Endothelial cell of umbilical vein (primary cell): ENCODE data around the gene NRARP. TPM values are rescaled to one million over a fixed set of nuclear protein-coding genes. Genes with fewer than 3 reads are reported as not detected.

Experiments used
- BruUV-seq: library from RNA; stranded (reverse); fragments of 400-500 nt; replicated peaks from 2 replicates; lab custom pipeline; 2021; lab: Mats Ljungman, UMichigan
- CTCF ChIA-PET: fragments of 300-600, 350-600 bp; sonication (Branson Sonifier 250); formaldehyde crosslinking; loops from one replicate; lab custom pipeline; 2021; ENCODE audit warnings: antibody characterized with exemption, inconsistent platforms; lab: Charles Lee
- POLR2A ChIA-PET: fragments of 300-600, 350-600 bp; sonication (Branson Sonifier 250); formaldehyde crosslinking; loops from one replicate; lab custom pipeline; 2021; ENCODE audit warnings: antibody characterized with exemption, inconsistent platforms; lab: Charles Lee
- DNase-seq: peaks from one replicate; pipeline ENCODE4 v3.0.0-alpha.2; 2011; ENCODE audit warnings: low read depth, low spot score
- FAIRE-seq: peaks from 2 replicates; lab custom pipeline; 2011; peaks lifted over from hg19 to GRCh38; lab: Jason Lieb, UNC
- H2AFZ ChIP-seq: 2 replicates; pipeline ENCODE4 v1.6.0; 2012; ENCODE audit warnings: low read depth, low read length, control low read depth, inconsistent platforms
- H3K27ac ChIP-seq: 2 replicates; pipeline ENCODE4 v1.5.1; 2011; ENCODE audit warnings: low read depth, mild to moderate bottlenecking, control low read depth, low read length, moderate library complexity; ENCODE audit not compliant: insufficient read depth
- H3K27me3 ChIP-seq, 2 experiments: 2 replicates each; pipeline versions ENCODE4 v1.6.0 to v1.6.1; 2011; ENCODE audit warnings: low read length in 2 of 2, mixed read lengths in 1 of 2; ENCODE audit not compliant: control insufficient read depth in 2 of 2, insufficient read depth in 2 of 2
- H3K36me3 ChIP-seq, 2 experiments: 2 replicates in 1 of 2; 3 replicates in 1 of 2; pipeline ENCODE4 v1.5.1; 2011; ENCODE audit warnings: low read length in 2 of 2, mild to moderate bottlenecking in 1 of 2, moderate library complexity in 1 of 2; ENCODE audit not compliant: control insufficient read depth in 2 of 2, insufficient read depth in 2 of 2; ENCODE audit errors: extremely low read depth in 1 of 2
- H3K4me1 ChIP-seq: 3 replicates; pipeline ENCODE4 v1.5.1; 2011; ENCODE audit warnings: mild to moderate bottlenecking, low read length; ENCODE audit not compliant: control insufficient read depth, insufficient read depth; ENCODE audit errors: extremely low read depth
- H3K4me2 ChIP-seq: 2 replicates; pipeline ENCODE4 v1.6.1; 2011; ENCODE audit warnings: low read length, control low read depth, mixed read lengths; ENCODE audit not compliant: insufficient read depth
- H3K4me3 ChIP-seq, 3 experiments: fragments of 200-600 bp in 1 of 3; sonication (generic), shearing (Covaris generic) in 1 of 3; replicated peaks in 1 of 3; 2 replicates each; pipeline ENCODE4 v1.5.1; 2011 to 2016; ENCODE audit warnings: control low read depth in 3 of 3, low read length in 3 of 3, mild to moderate bottlenecking in 2 of 3, inconsistent platforms in 1 of 3, low read depth in 1 of 3, moderate library complexity in 1 of 3; ENCODE audit not compliant: insufficient read depth in 1 of 3
- H3K79me2 ChIP-seq: 2 replicates; pipeline ENCODE4 v1.6.0; 2012; ENCODE audit warnings: low read length, inconsistent platforms; ENCODE audit not compliant: control insufficient read depth, insufficient read depth
- H3K9ac ChIP-seq: replicated peaks from 2 replicates; pipeline ENCODE3; 2011; ENCODE audit warnings: low read length, control low read depth; ENCODE audit not compliant: insufficient read depth; ENCODE audit errors: extremely low read depth
- H3K9me1 ChIP-seq: replicated peaks from 3 replicates; pipeline ENCODE4 v1.6.0; 2011; ENCODE audit warnings: mild to moderate bottlenecking, low read length; ENCODE audit not compliant: control insufficient read depth, insufficient read depth; ENCODE audit errors: extremely low read depth
- H3K9me3 ChIP-seq: replicated peaks from 2 replicates; pipeline ENCODE4 v1.5.1; 2012; ENCODE audit warnings: low read length, inconsistent platforms; ENCODE audit not compliant: control insufficient read depth, insufficient read depth
- H4K20me1 ChIP-seq: replicated peaks from 2 replicates; pipeline ENCODE3; 2011; ENCODE audit warnings: mild to moderate bottlenecking, low read length; ENCODE audit not compliant: control insufficient read depth, insufficient read depth; ENCODE audit errors: extremely low read depth
- CTCF ChIP-seq, 2 donors: IDR thresholded peaks; 1 replicate in 1 of 2; 2 replicates in 1 of 2; pipeline ENCODE4 v1.5.1; 2011; ENCODE audit warnings: low read length in 2 of 2, mild to moderate bottlenecking in 2 of 2, moderate library complexity in 2 of 2, control low read depth in 1 of 2, inconsistent platforms in 1 of 2, low read depth in 1 of 2; ENCODE audit not compliant: insufficient read depth in 1 of 2; ENCODE audit errors: extremely low read depth in 1 of 2
- FOS ChIP-seq: IDR thresholded peaks from 2 replicates; pipeline ENCODE4 v1.6.1; 2011; ENCODE audit warnings: mild to moderate bottlenecking, low read length, moderate library complexity, borderline replicate concordance; ENCODE audit not compliant: insufficient read depth
- MYC ChIP-seq: IDR thresholded peaks from one replicate; pipeline ENCODE4 v1.6.1; 2011; ENCODE audit warnings: mild to moderate bottlenecking, low read depth, low read length
- POLR2A ChIP-seq: IDR thresholded peaks from 2 replicates; pipeline ENCODE4 v1.6.1; 2012; ENCODE audit warnings: low read depth, mild to moderate bottlenecking, control low read depth, low read length
- dilution Hi-C: fragments of 300-500 bp; cut with MboI; formaldehyde crosslinking; loops from one replicate; pipeline ENCODE4 v1.15.0; 2019; ENCODE audit warnings: low sequenced_read_pairs; ENCODE audit not compliant: extremely low pct_ligation_motif_present
- intact Hi-C: fragments of 100-400 bp; cut with micrococcal nuclease; formaldehyde crosslinking; loops from one replicate; pipeline ENCODE4 v1.10.0; 2022
- polyA plus RNA-seq, 4 experiments: library from polyadenylated mRNA; depleted of rRNA in 3 of 4; stranded (reverse) in 3 of 4; unstranded in 1 of 4; fragments of >200 nt; gene quantifications; 2 replicates each; pipeline versions ENCODE4 v1.2.1 to v1.2.3, GENCODE V29; 2011 to 2012; ENCODE audit warnings: missing spikeins in 1 of 4
- total RNA-seq: library from RNA; stranded (reverse); gene quantifications from 2 replicates; pipeline ENCODE4 v1.2.3, GENCODE V29; 2021

Gene NRARP
- total and polyA plus RNA-seq, 2 donors (not counting 3 experiments of a cell fraction or from before 2014, with no cell fraction given) = 50.0 to 72.9 TPM

GRCh38 chr9:137319011-137319738 is 17.1 kb upstream of the NRARP start:
- no peaks in the 10 kb centered on the region for H3K9me1 ChIP-seq
- TF ChIP-seq FOS = no peak
- peak in 1 of 2 donors; percentile 13 for TF ChIP-seq CTCF (IDR thresholded peaks at IDR 0.05; ENCODE audit: extremely low read depth in 1 of 2, insufficient read depth in 1 of 2, low read depth in 1 of 2, low read length in 2 of 2)
- no peaks in the 10 kb centered on the region for H3K79me2 ChIP-seq
- no peak for DNase-seq
- H3K4me3 ChIP-seq = no peak overlapping the region
- dilution Hi-C loops (no loop called here), intact Hi-C loops (no loop called here)
- no peaks in the 10 kb centered on the region for H4K20me1 ChIP-seq
- no peak overlapping the region for H3K4me2 ChIP-seq
- POLR2A ChIA-PET = no interaction called here
- no peaks in the 10 kb centered on the region for H3K9me3 ChIP-seq
- H3K4me1 ChIP-seq = peaks cover 27% of the 10 kb centered on the region
- CTCF ChIA-PET = interaction anchor here (0.6 to 3.2 kb wide), 9 partner anchors 11 to 86 kb away, joined by 3 to 33 read pairs (median 3); partner anchors contain the start of gene NRARP
- FAIRE-seq = no peak
- BruUV-seq = no TSS peak
- H3K27me3 ChIP-seq = no peaks in the 10 kb centered on the region
- H2AFZ ChIP-seq = no peak overlapping the region
- H3K27ac ChIP-seq = no peak overlapping the region
- H3K9ac ChIP-seq = no peak overlapping the region
- H3K36me3 ChIP-seq = no peaks in the 10 kb centered on the region

GRCh38 chr9:137318602-137319001 is 16.5 kb upstream of the NRARP start:
- CTCF ChIA-PET = interaction anchor here (0.6 to 3.2 kb wide), 7 partner anchors 12 to 87 kb away, joined by 3 to 33 read pairs (median 4); partner anchors contain the start of gene NRARP
- no peak for FAIRE-seq
- TF ChIP-seq POLR2A (no peak), MYC (no peak)

More at GRCh38 chr9:137318602-137319001, 16.5 kb upstream of the NRARP start:
- H3K9ac ChIP-seq = no peak overlapping the region
- no peak overlapping the region for H3K27ac ChIP-seq
- no peaks in the 10 kb centered on the region for H3K79me2 ChIP-seq
- BruUV-seq = no TSS peak
- peaks cover 27% of the 10 kb centered on the region for H3K4me1 ChIP-seq
- H3K9me1 ChIP-seq = no peaks in the 10 kb centered on the region
- DNase-seq = no peak
- dilution Hi-C loops (no loop called here), intact Hi-C loops (no loop called here)
- no peak overlapping the region for H2AFZ ChIP-seq
- no peaks in the 10 kb centered on the region for H4K20me1 ChIP-seq
- H3K9me3 ChIP-seq = no peaks in the 10 kb centered on the region
- no peak overlapping the region for H3K4me2 ChIP-seq
- H3K4me3 ChIP-seq = no peak overlapping the region
- POLR2A ChIA-PET = interaction anchor here (0.6 kb wide), 1 partner anchor 95 kb away, joined by 5 read pairs; no protein-coding TSS in a partner anchor
- no peaks in the 10 kb centered on the region for H3K27me3 ChIP-seq
- H3K36me3 ChIP-seq = no peaks in the 10 kb centered on the region
